CD4-positive, alpha-beta T cell treated with Interleukin-17A for 4 hours (primary cell): ENCODE measurements around the gene GRIA4.
"Not testable (repeated sequence)": the region's sequence is repeated elsewhere in the genome, so short reads cannot be mapped to it uniquely, and the experiment has no call there.

Source experiments
- DNase-seq: peaks from one replicate; pipeline ENCODE4 v3.0.0-alpha.2; 2020; ENCODE audit warnings: mixed read lengths

The GRIA4 gene

GRCh38 chr11:105723269-105723668 is 113.4 kb downstream of the GRIA4 start:
- DNase-seq = no peak

GRCh38 chr11:105732611-105733010 is 122.7 kb downstream of the GRIA4 start:
- DNase-seq = no peak

- DNase-seq = no peak
Observed at GRCh38 chr11:105734426-105734825, 124.6 kb downstream of the GRIA4 start.

- DNase-seq = no peak
Observed at GRCh38 chr11:105738251-105738650, 128.4 kb downstream of the GRIA4 start.

- no peak for DNase-seq
Observed at GRCh38 chr11:105738986-105739795, 129.3 kb downstream of the GRIA4 start.

- no peak for DNase-seq
Observed at GRCh38 chr11:105740164-105740903, 130.5 kb downstream of the GRIA4 start.

- DNase-seq = no peak
Observed at GRCh38 chr11:105741488-105742020, 131.7 kb downstream of the GRIA4 start.

GRCh38 chr11:105754260-105754659 is 144.4 kb downstream of the GRIA4 start:
- DNase-seq = no peak

GRCh38 chr11:105754716-105755115 is 144.8 kb downstream of the GRIA4 start:
- no peak for DNase-seq

- no peak for DNase-seq
Observed at GRCh38 chr11:105757107-105757506, 147.2 kb downstream of the GRIA4 start.

GRCh38 chr11:105763594-105763993 is 153.7 kb downstream of the GRIA4 start:
- no peak for DNase-seq

- no peak for DNase-seq
Observed at GRCh38 chr11:105767931-105768330, 158.1 kb downstream of the GRIA4 start.

- no peak for DNase-seq
Observed at GRCh38 chr11:105769627-105770026, 159.8 kb downstream of the GRIA4 start.

- not testable (repeated sequence) for DNase-seq
Observed at GRCh38 chr11:105773452-105773851, 163.6 kb downstream of the GRIA4 start.

- DNase-seq = no peak
Observed at GRCh38 chr11:105774899-105775298, 165.0 kb downstream of the GRIA4 start.

- DNase-seq = no peak
Observed at GRCh38 chr11:105780781-105781525, 171.1 kb downstream of the GRIA4 start.

- no peak for DNase-seq
Observed at GRCh38 chr11:105781807-105782206, 171.9 kb downstream of the GRIA4 start.

- no peak for DNase-seq
Observed at GRCh38 chr11:105783216-105783615, 173.3 kb downstream of the GRIA4 start.

GRCh38 chr11:105785850-105786249 is 176.0 kb downstream of the GRIA4 start:
- DNase-seq = not testable (repeated sequence)

- DNase-seq = no peak
Observed at GRCh38 chr11:105786741-105787140, 176.9 kb downstream of the GRIA4 start.

GRCh38 chr11:105789579-105790420 is 179.9 kb downstream of the GRIA4 start:
- DNase-seq = no peak

GRCh38 chr11:105790840-105791239 is 181.0 kb downstream of the GRIA4 start:
- DNase-seq = no peak
